SJCRH30 (cell line): ENCODE results near the gene MRPS34. TPM values are rescaled to one million over a fixed set of nuclear protein-coding genes. Genes with fewer than 3 reads are reported as not detected.

Experiments used
- DNase-seq, 2 experiments: peaks; one replicate each; pipeline ENCODE4 v3.0.0-alpha.2; 2015 to 2020
- H3K27ac ChIP-seq: fragments of 250-450 bp; sonication (Bioruptor Pico); 2 replicates; pipeline ENCODE4 v1.5.1; 2020; ENCODE audit warnings: mild to moderate bottlenecking, moderate library complexity
- H3K27me3 ChIP-seq: fragments of 250-450 bp; sonication (Bioruptor Pico); 2 replicates; pipeline ENCODE4 v1.5.1; 2020; ENCODE audit warnings: mild to moderate bottlenecking, moderate library complexity
- H3K36me3 ChIP-seq: fragments of 250-450 bp; sonication (Bioruptor Pico); 2 replicates; pipeline ENCODE4 v1.5.1; 2020; ENCODE audit warnings: mild to moderate bottlenecking, moderate library complexity
- H3K4me1 ChIP-seq: fragments of 250-450 bp; sonication (Bioruptor Pico); 2 replicates; pipeline ENCODE4 v1.5.1; 2020; ENCODE audit warnings: mild to moderate bottlenecking, moderate library complexity
- H3K4me3 ChIP-seq: fragments of 250-450 bp; sonication (Bioruptor Pico); 2 replicates; pipeline ENCODE4 v1.5.1; 2020; ENCODE audit warnings: mild to moderate bottlenecking, moderate library complexity
- H3K9me3 ChIP-seq: fragments of 250-450 bp; sonication (Bioruptor Pico); replicated peaks from 2 replicates; pipeline ENCODE4 v1.5.1; 2020; ENCODE audit warnings: mild to moderate bottlenecking, moderate library complexity
- total RNA-seq: library from RNA; depleted of rRNA; stranded (reverse); fragments of >200 nt; shearing (Covaris generic); gene quantifications from 2 replicates; pipeline ENCODE4 v1.2.3, GENCODE V29; 2014

The MRPS34 gene
- total RNA-seq, 1 experiment from 2014 or later: 55.3 TPM

- peaks cover 9% of the 10 kb centered on the region; the same call in 1 of the 2 replicates for H3K4me1 ChIP-seq
- peaks cover 3% of the 10 kb centered on the region for H3K36me3 ChIP-seq
- DNase-seq: no peak
- no peaks in the 10 kb centered on the region for H3K27me3 ChIP-seq
- no peak overlapping the region for H3K4me3 ChIP-seq
- no peak overlapping the region for H3K27ac ChIP-seq
- no peaks in the 10 kb centered on the region for H3K9me3 ChIP-seq
Measured at GRCh38 chr16:1790611-1791255, 17.8 kb upstream of the MRPS34 start.

GRCh38 chr16:1790261-1790610, 17.3 kb upstream of the MRPS34 start:
- no peak for DNase-seq
- no peaks in the 10 kb centered on the region for H3K9me3 ChIP-seq
- peaks cover 3% of the 10 kb centered on the region for H3K36me3 ChIP-seq
- H3K4me1 ChIP-seq: peaks cover 9% of the 10 kb centered on the region; the same call in 1 of the 2 replicates
- H3K27ac ChIP-seq: no peak overlapping the region
- H3K4me3 ChIP-seq: no peak overlapping the region
- H3K27me3 ChIP-seq: no peaks in the 10 kb centered on the region

- DNase-seq: no peak
- H3K36me3 ChIP-seq: peaks cover 3% of the 10 kb centered on the region
- H3K27ac ChIP-seq: no peak overlapping the region
- H3K4me1 ChIP-seq: peaks cover 5% of the 10 kb centered on the region; the same call in 1 of the 2 replicates
- H3K27me3 ChIP-seq: no peaks in the 10 kb centered on the region
- H3K4me3 ChIP-seq: no peak overlapping the region
- H3K9me3 ChIP-seq: no peaks in the 10 kb centered on the region
Measured at GRCh38 chr16:1789643-1790045, 16.7 kb upstream of the MRPS34 start.

GRCh38 chr16:1788708-1789100, 15.8 kb upstream of the MRPS34 start:
- peaks cover 3% of the 10 kb centered on the region for H3K36me3 ChIP-seq
- H3K4me1 ChIP-seq: no peaks in the 10 kb centered on the region
- peak in 1 of 2 experiments; percentile 1 for DNase-seq
- no peak overlapping the region for H3K4me3 ChIP-seq
- H3K9me3 ChIP-seq: no peaks in the 10 kb centered on the region
- no peak overlapping the region for H3K27ac ChIP-seq
- no peaks in the 10 kb centered on the region for H3K27me3 ChIP-seq

- no peaks in the 10 kb centered on the region for H3K27me3 ChIP-seq
- H3K4me1 ChIP-seq: no peaks in the 10 kb centered on the region
- peaks cover 3% of the 10 kb centered on the region for H3K36me3 ChIP-seq
- peak in 1 of 2 experiments; percentile 1 for DNase-seq
- no peak overlapping the region for H3K4me3 ChIP-seq
- H3K9me3 ChIP-seq: no peaks in the 10 kb centered on the region
- no peak overlapping the region for H3K27ac ChIP-seq
Measured at GRCh38 chr16:1788095-1788707, 15.3 kb upstream of the MRPS34 start.

- no peaks in the 10 kb centered on the region for H3K9me3 ChIP-seq
- no peaks in the 10 kb centered on the region for H3K4me1 ChIP-seq
- peak in 1 of 2 experiments; percentile 2 for DNase-seq
- no peaks in the 10 kb centered on the region for H3K27me3 ChIP-seq
- no peak overlapping the region for H3K4me3 ChIP-seq
- peaks cover 3% of the 10 kb centered on the region for H3K36me3 ChIP-seq
- H3K27ac ChIP-seq: no peak overlapping the region
Measured at GRCh38 chr16:1787322-1788094, 14.6 kb upstream of the MRPS34 start.

- H3K4me3 ChIP-seq: no peak overlapping the region
- H3K4me1 ChIP-seq: no peaks in the 10 kb centered on the region
- no peak overlapping the region for H3K27ac ChIP-seq
- H3K36me3 ChIP-seq: peaks cover 3% of the 10 kb centered on the region
- no peak for DNase-seq
- H3K9me3 ChIP-seq: no peaks in the 10 kb centered on the region
- H3K27me3 ChIP-seq: no peaks in the 10 kb centered on the region
Measured at GRCh38 chr16:1787056-1787321, 14.1 kb upstream of the MRPS34 start.

GRCh38 chr16:1786242-1787055, 13.5 kb upstream of the MRPS34 start:
- Histone ChIP-seq H3K27ac (no peak overlapping the region), H3K36me3 (peaks cover 3% of the 10 kb centered on the region)
- DNase-seq: peak in 1 of 2 experiments; percentile 1

GRCh38 chr16:1785846-1786170, 12.9 kb upstream of the MRPS34 start:
- peaks cover 3% of the 10 kb centered on the region for H3K36me3 ChIP-seq
- no peaks in the 10 kb centered on the region for H3K27me3 ChIP-seq
- no peak overlapping the region for H3K4me3 ChIP-seq
- no peaks in the 10 kb centered on the region for H3K9me3 ChIP-seq
- H3K4me1 ChIP-seq: no peaks in the 10 kb centered on the region
- H3K27ac ChIP-seq: no peak overlapping the region
- no peak for DNase-seq

More at GRCh38 chr16:1786242-1787055, 13.5 kb upstream of the MRPS34 start:
- no peaks in the 10 kb centered on the region for H3K27me3 ChIP-seq
- H3K4me3 ChIP-seq: no peak overlapping the region
- no peaks in the 10 kb centered on the region for H3K4me1 ChIP-seq
- no peaks in the 10 kb centered on the region for H3K9me3 ChIP-seq

GRCh38 chr16:1784977-1785845, 12.3 kb upstream of the MRPS34 start:
- H3K27me3 ChIP-seq: no peaks in the 10 kb centered on the region
- no peaks in the 10 kb centered on the region for H3K4me1 ChIP-seq
- no peak overlapping the region for H3K27ac ChIP-seq
- H3K9me3 ChIP-seq: no peaks in the 10 kb centered on the region
- no peak overlapping the region for H3K4me3 ChIP-seq
- peaks cover 3% of the 10 kb centered on the region for H3K36me3 ChIP-seq
- DNase-seq: no peak

- DNase-seq: peak; percentile 99
- Histone ChIP-seq H3K4me3 (peak within 1 kb of the TSS; percentile 89), H3K9me3 (no peaks in the 10 kb centered on the region), H3K4me1 (no peaks in the 10 kb centered on the region), H3K27me3 (no peaks in the 10 kb centered on the region), H3K27ac (peak within 1 kb of the TSS; percentile 29), H3K36me3 (no peaks in the 10 kb centered on the region; the same call in none of the 2 replicates)
Measured at GRCh38 chr16:1782408-1783264, 9.7 kb upstream of the MRPS34 start, which contains the start of the genes NUBP2 and SPSB3. Gene NUBP2 (plus strand): TSS chr16:1782960. CDS start chr16:1783021, 61 bp downstream. Gene SPSB3 (minus strand): TSS chr16:1782571. CDS start chr16:1781483, 1,088 bp downstream.

GRCh38 chr16:1781758-1782407, 8.9 kb upstream of the MRPS34 start:
- Histone ChIP-seq H3K9me3 (no peaks in the 10 kb centered on the region), H3K4me1 (no peaks in the 10 kb centered on the region), H3K27me3 (no peaks in the 10 kb centered on the region), H3K27ac (no peak overlapping the region), H3K4me3 (peak overlapping the region; percentile 89), H3K36me3 (no peaks in the 10 kb centered on the region; the same call in none of the 2 replicates)
- DNase-seq: no peak

GRCh38 chr16:1781254-1781653, 8.3 kb upstream of the MRPS34 start:
- peak overlapping the region; percentile 89; the same call in 1 of the 2 replicates for H3K4me3 ChIP-seq
- no peaks in the 10 kb centered on the region for H3K27me3 ChIP-seq
- H3K27ac ChIP-seq: no peak overlapping the region
- H3K36me3 ChIP-seq: no peaks in the 10 kb centered on the region; the same call in 1 of the 2 replicates
- no peak for DNase-seq
- H3K9me3 ChIP-seq: no peaks in the 10 kb centered on the region
- no peaks in the 10 kb centered on the region for H3K4me1 ChIP-seq
